ENCODE measurements around the gene ABCC11.

The ABCC11 gene

DNA sequence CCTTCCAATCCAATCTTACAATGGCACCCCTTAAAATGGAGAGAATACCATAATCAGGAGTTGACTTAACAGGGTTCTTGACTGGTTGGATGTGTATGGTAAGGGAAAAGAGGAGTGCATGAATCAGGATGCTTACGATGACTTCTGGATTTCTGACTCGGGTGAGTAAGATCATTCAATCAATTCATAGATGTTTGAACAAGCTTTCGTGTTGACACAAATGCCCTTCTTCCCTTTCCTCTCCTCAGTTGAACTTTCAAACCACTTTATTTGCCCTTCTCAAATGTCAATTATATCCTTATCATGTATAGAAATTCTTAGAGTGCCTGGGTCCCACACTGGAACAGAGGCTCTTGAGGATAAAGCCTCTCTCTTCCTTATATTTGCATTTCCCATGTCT is 117.4 kb downstream of the ABCC11 start:
- DNase-seq (ENCODE audit: low spot score): no peak

GRCh38 chr16:48128769-48129168 is 118.6 kb downstream of the ABCC11 start:
- DNase-seq (ENCODE audit: low spot score): no peak

- peak; percentile 36 for DNase-seq (ENCODE audit: low spot score)
Observed at GRCh38 chr16:48126801-48127644, 120.3 kb downstream of the ABCC11 start.

DNA sequence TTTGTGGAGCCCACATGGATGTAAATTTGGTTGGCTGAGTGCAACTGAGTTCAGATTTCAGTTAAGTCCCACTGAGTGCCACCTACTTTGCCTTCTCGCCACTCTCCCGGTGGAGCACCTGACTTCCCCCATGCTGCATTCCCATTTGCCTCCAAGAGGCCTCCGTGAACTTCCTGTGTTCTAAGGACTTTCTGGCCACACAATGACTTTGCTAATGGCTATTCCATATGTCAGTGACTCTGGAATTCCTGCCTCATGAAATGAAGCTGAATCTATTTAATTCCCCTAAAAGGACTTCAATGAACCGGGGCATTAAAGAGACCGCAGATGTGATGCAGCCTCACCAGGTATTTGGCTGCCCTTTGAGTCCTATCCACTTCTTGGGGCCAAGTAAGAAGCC is 121.5 kb downstream of the ABCC11 start:
- DNase-seq (ENCODE audit: low spot score): no peak

DNA sequence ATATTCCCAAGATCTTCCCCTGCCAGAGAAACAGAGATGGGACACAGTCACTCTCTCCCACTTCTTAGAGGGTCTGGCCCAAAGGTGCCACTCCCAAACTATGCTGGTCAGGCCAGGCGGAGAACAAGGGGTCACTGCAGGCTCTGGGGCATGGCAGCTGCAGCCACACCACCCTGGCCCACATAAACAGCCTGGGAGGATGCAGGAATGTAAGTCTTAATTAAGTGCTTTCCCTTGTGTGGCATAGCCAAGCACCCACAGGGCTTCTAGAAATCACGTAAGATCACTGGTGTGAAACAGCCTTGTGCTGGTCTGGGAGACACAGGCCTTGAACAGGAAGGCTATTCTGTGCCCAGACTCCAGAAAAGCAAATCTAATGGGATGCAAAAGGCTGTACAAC is 123.1 kb downstream of the ABCC11 start:
- no peak for DNase-seq (ENCODE audit: low spot score)

DNA sequence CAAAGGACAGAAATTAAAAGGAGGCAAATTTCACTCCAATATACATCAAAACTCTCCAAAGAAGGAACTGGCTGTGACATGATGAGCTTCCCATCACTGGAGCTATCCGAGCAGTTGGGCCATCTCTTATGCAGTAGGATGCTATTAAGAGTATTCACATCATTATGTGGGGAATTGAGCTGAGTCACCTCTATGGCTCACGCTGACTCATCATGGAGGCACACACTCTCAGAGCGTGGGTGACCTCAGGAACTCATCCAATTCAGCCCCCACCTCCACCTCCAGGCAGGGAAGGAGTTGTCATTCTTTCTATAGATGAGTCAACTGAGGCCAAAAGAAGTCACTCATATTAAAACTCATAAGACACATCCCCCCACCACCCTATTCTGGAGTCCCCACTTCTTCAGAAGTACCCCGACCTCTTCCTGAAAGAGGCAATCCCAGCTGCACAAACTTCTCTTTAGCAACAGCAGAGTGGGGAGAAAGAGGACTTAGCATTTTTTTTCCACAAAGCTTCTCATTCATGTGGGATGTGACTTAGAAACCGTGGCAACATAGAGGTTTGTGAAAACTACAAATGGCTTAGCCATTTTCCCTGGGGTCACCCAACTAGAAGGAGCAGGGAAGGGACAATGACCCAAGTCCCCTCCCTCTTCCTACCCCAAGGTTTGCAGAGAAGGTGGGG is 124.1 kb downstream of the ABCC11 start:
- DNase-seq (ENCODE audit: low spot score): peak; percentile 95

- DNase-seq (ENCODE audit: low spot score): no peak
Observed at GRCh38 chr16:48121276-48121675, 126.1 kb downstream of the ABCC11 start.

- DNase-seq (ENCODE audit: low spot score): no peak
Observed at GRCh38 chr16:48118841-48119240, 128.5 kb downstream of the ABCC11 start.

DNA sequence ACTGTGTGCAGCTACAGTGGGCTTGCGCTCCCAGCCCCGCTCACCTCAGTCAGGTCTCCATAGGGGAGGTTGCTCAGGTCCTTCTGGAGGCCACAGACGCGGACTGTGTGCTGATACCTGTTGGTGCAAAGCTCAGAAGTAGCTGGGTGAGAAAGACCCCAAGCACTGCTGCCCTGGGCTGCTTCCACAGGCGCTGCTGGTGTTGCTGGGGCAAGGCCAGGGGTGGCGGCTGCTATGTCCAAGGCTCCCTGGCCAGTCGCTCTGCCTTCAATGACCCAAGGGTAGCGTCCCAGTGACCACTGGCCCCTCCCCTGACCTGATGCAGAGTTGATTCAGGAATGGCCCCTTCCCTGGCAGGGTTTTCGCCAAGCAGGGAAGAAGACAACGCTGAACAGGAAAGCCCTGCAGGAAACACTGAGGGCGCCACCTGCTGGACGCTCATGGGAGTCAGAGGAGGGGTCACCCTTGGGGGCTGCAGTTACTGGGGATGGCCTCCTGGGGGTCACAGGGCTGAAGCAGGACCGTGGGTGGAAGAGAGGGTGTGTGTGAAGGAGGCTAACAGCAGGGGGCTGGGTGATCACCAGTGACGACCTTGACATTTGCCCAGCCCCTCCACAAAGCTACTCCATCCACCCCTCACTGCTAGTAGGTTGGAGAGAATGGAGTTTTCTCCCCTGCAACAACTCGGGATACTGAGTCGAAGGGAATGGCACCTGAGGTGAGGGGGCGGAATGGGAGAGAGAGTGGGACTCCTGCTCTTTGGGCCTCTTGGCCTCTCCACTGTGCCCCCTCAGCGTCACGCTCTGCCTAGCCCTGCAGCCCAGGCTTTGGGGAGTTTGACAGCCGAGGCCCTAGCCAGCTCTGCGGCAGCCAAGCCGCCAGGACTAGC is 129.9 kb downstream of the ABCC11 start:
- peak; percentile 58 for DNase-seq (ENCODE audit: low spot score)

All from kidney capillary endothelial cell (primary cell).